Stimulated activated CD4-positive, alpha-beta T cell treated with anti-CD3 and anti-CD28 coated beads, Interleukin-2, amount 100 ng/mL, for 4 hours (primary cell): ENCODE data around the gene TMX1.
"Not testable (repeated sequence)": the region's sequence is repeated elsewhere in the genome, so short reads cannot be mapped to it uniquely, and the experiment has no call there.

Experiments
- DNase-seq: peaks from one replicate; pipeline ENCODE4 v3.0.0-alpha.2; 2020; ENCODE audit warnings: low read depth

TMX1 gene

GRCh38 chr14:51239813-51240803 lies at the start of gene TMX1:
Gene TMX1, plus strand, starts transcription at chr14:51240247. Its CDS starts 46 bp downstream, at chr14:51240293.
- DNase-seq = peak; percentile 81

GRCh38 chr14:51201890-51202289 lies 38.2 kb upstream of the TMX1 start:
- no peak for DNase-seq

GRCh38 chr14:51202914-51203665 lies 37.0 kb upstream of the TMX1 start:
- no peak for DNase-seq

- DNase-seq = no peak
Observed at GRCh38 chr14:51203881-51204280, 36.2 kb upstream of the TMX1 start.

GRCh38 chr14:51205486-51205885 lies 34.6 kb upstream of the TMX1 start:
- DNase-seq = no peak

- no peak for DNase-seq
Observed at GRCh38 chr14:51206462-51206861, 33.6 kb upstream of the TMX1 start.

GRCh38 chr14:51207621-51208020 lies 32.4 kb upstream of the TMX1 start:
- DNase-seq = no peak

- no peak for DNase-seq
Observed at GRCh38 chr14:51208982-51209381, 31.1 kb upstream of the TMX1 start.

GRCh38 chr14:51209457-51209856 lies 30.6 kb upstream of the TMX1 start:
- no peak for DNase-seq

GRCh38 chr14:51210594-51210993 lies 29.5 kb upstream of the TMX1 start:
- DNase-seq = no peak

- no peak for DNase-seq
Observed at GRCh38 chr14:51211149-51211548, 28.9 kb upstream of the TMX1 start.

GRCh38 chr14:51216602-51217001 lies 23.4 kb upstream of the TMX1 start:
- no peak for DNase-seq

- DNase-seq = no peak
Observed at GRCh38 chr14:51219473-51220448, 20.3 kb upstream of the TMX1 start.

GRCh38 chr14:51223463-51223862 lies 16.6 kb upstream of the TMX1 start:
- DNase-seq = not testable (repeated sequence)

GRCh38 chr14:51224551-51224950 lies 15.5 kb upstream of the TMX1 start:
- no peak for DNase-seq

- DNase-seq = no peak
Observed at GRCh38 chr14:51225751-51226150, 14.3 kb upstream of the TMX1 start.

GRCh38 chr14:51228391-51228790 lies 11.7 kb upstream of the TMX1 start:
- DNase-seq = no peak

GRCh38 chr14:51228890-51229289 lies 11.2 kb upstream of the TMX1 start:
- DNase-seq = no peak

GRCh38 chr14:51236314-51236713 lies 3.7 kb upstream of the TMX1 start:
- DNase-seq = no peak

- DNase-seq = no peak
Observed at GRCh38 chr14:51240804-51241380, 845 bp downstream of the TMX1 start.
